Dermis blood vessel endothelial cell (primary cell): Measurements from ENCODE around the gene KIR2DL4. TPM values are rescaled to one million over a fixed set of nuclear protein-coding genes. Genes with fewer than 3 reads are reported as not detected.
"Not testable (repeated sequence)": the region's sequence is repeated elsewhere in the genome, so short reads cannot be mapped to it uniquely, and the experiment has no call there.

Experiments used
- DNase-seq: peaks from one replicate; pipeline ENCODE4 v3.0.0; 2010
- total RNA-seq: library from RNA; depleted of rRNA; stranded (reverse); fragments of >200 nt; gene quantifications from 2 replicates; pipeline ENCODE4 v1.2.3, GENCODE V29; 2014

KIR2DL4 gene
- total RNA-seq, 1 donor from 2014 or later = not detected

GRCh38 chr19:54805665-54806515 is 2.5 kb downstream of the KIR2DL4 start:
- DNase-seq = no peak

GRCh38 chr19:54806516-54806838 is 3.1 kb downstream of the KIR2DL4 start:
- DNase-seq = no peak

- not testable (repeated sequence) for DNase-seq
Measured at GRCh38 chr19:54814571-54814970, 11.2 kb downstream of the KIR2DL4 start.

GRCh38 chr19:54816251-54816650 is 12.8 kb downstream of the KIR2DL4 start, which contains the start of gene KIR3DL1:
KIR3DL1 (plus strand) TSS chr19:54816468.
- DNase-seq = not testable (repeated sequence)

- DNase-seq = no peak
Measured at GRCh38 chr19:54817670-54818536, 14.5 kb downstream of the KIR2DL4 start.

- DNase-seq = not testable (repeated sequence)
Measured at GRCh38 chr19:54824416-54824815, 21.0 kb downstream of the KIR2DL4 start.

- DNase-seq = not testable (repeated sequence)
Measured at GRCh38 chr19:54825326-54825725, 21.9 kb downstream of the KIR2DL4 start.

GRCh38 chr19:54828064-54828463 is 24.7 kb downstream of the KIR2DL4 start:
- not testable (repeated sequence) for DNase-seq

GRCh38 chr19:54832496-54832895 is 29.1 kb downstream of the KIR2DL4 start, which contains the start of gene KIR2DS4:
KIR2DS4 (plus strand) TSS chr19:54832676.
- not testable (repeated sequence) for DNase-seq

GRCh38 chr19:54835126-54835525 is 31.7 kb downstream of the KIR2DL4 start:
- not testable (repeated sequence) for DNase-seq

GRCh38 chr19:54837522-54837921 is 34.1 kb downstream of the KIR2DL4 start:
- DNase-seq = not testable (repeated sequence)

- not testable (repeated sequence) for DNase-seq
Measured at GRCh38 chr19:54843171-54843570, 39.8 kb downstream of the KIR2DL4 start.

GRCh38 chr19:54850061-54850640 is 46.7 kb downstream of the KIR2DL4 start, which contains the start of gene KIR3DL2:
KIR3DL2 (plus strand) TSS chr19:54850443; CDS start chr19:54850476, 33 bp downstream.
- DNase-seq = not testable (repeated sequence)

GRCh38 chr19:54850930-54851329 is 47.5 kb downstream of the KIR2DL4 start:
- no peak for DNase-seq

GRCh38 chr19:54851353-54851752 is 47.9 kb downstream of the KIR2DL4 start:
- no peak for DNase-seq

- DNase-seq = not testable (repeated sequence)
Measured at GRCh38 chr19:54855241-54855640, 51.8 kb downstream of the KIR2DL4 start.

GRCh38 chr19:54858476-54858875 is 55.1 kb downstream of the KIR2DL4 start:
- not testable (repeated sequence) for DNase-seq

- DNase-seq = not testable (repeated sequence)
Measured at GRCh38 chr19:54859421-54859820, 56.0 kb downstream of the KIR2DL4 start.

- not testable (repeated sequence) for DNase-seq
Measured at GRCh38 chr19:54863459-54863858, 60.0 kb downstream of the KIR2DL4 start.
